ENCODE results near the gene AP1S2. TPM values are rescaled to one million over a fixed set of nuclear protein-coding genes. Genes with fewer than 3 reads are reported as not detected.

AP1S2 gene
- polyA plus RNA-seq (2012; ENCODE audit: insufficient read depth, insufficient read length, low read depth) = 25.1 TPM

- no peaks in the 10 kb centered on the region for H3K4me1 ChIP-seq
- peak; percentile 93 for DNase-seq
- peak within 1 kb of the TSS; percentile 80 for H3K4me3 ChIP-seq (ENCODE audit: low read depth, low read length)
- no peaks in the 10 kb centered on the region for H3K9me3 ChIP-seq
- no peaks in the 10 kb centered on the region for H3K27me3 ChIP-seq
- H3K36me3 ChIP-seq = no peaks in the 10 kb centered on the region
- no peak for TF ChIP-seq CTCF (IDR thresholded peaks at IDR 0.05; ENCODE audit: low read depth, low read length)
These were observed at the start of gene AP1S2 for GRCh38 chrX:15854712-15855567. TSS of gene AP1S2 (minus strand) at chrX:15854813. CDS start at chrX:15852524, 2,289 bp downstream.

- no peaks in the 10 kb centered on the region for H3K27me3 ChIP-seq
- no peaks in the 10 kb centered on the region for H3K36me3 ChIP-seq
These were observed 48.6 kb upstream of the AP1S2 start for GRCh38 chrX:15903186-15903681.

GRCh38 chrX:15895334-15895733 lies 40.7 kb upstream of the AP1S2 start:
- DNase-seq = no peak
- Histone ChIP-seq H3K9me3 (no peaks in the 10 kb centered on the region), H3K4me3 (ENCODE audit: low read depth, low read length) (no peak overlapping the region), H3K27me3 (no peaks in the 10 kb centered on the region), H3K36me3 (no peaks in the 10 kb centered on the region), H3K4me1 (no peaks in the 10 kb centered on the region)
- no peak for TF ChIP-seq CTCF (IDR thresholded peaks at IDR 0.05; ENCODE audit: low read depth, low read length)

More at GRCh38 chrX:15903186-15903681, 48.6 kb upstream of the AP1S2 start:
- Histone ChIP-seq H3K4me3 (ENCODE audit: low read depth, low read length) (no peak overlapping the region), H3K9me3 (no peaks in the 10 kb centered on the region), H3K4me1 (no peaks in the 10 kb centered on the region)
- no peak for TF ChIP-seq CTCF (IDR thresholded peaks at IDR 0.05; ENCODE audit: low read depth, low read length)
- peak; percentile 8 for DNase-seq

- H3K4me3 ChIP-seq (ENCODE audit: low read depth, low read length) = no peak overlapping the region
- H3K27me3 ChIP-seq = no peaks in the 10 kb centered on the region
- H3K36me3 ChIP-seq = no peaks in the 10 kb centered on the region
- H3K9me3 ChIP-seq = no peaks in the 10 kb centered on the region
- TF ChIP-seq CTCF (IDR thresholded peaks at IDR 0.05; ENCODE audit: low read depth, low read length) = no peak
- no peaks in the 10 kb centered on the region for H3K4me1 ChIP-seq
- DNase-seq = no peak
These were observed 40.1 kb upstream of the AP1S2 start for GRCh38 chrX:15894724-15895123.

GRCh38 chrX:15890463-15890862 lies 35.9 kb upstream of the AP1S2 start:
- TF ChIP-seq CTCF (IDR thresholded peaks at IDR 0.05; ENCODE audit: low read depth, low read length) = no peak
- Histone ChIP-seq H3K4me1 (no peaks in the 10 kb centered on the region), H3K27me3 (no peaks in the 10 kb centered on the region), H3K4me3 (ENCODE audit: low read depth, low read length) (no peak overlapping the region), H3K9me3 (no peaks in the 10 kb centered on the region), H3K36me3 (no peaks in the 10 kb centered on the region)
- no peak for DNase-seq

- TF ChIP-seq CTCF (IDR thresholded peaks at IDR 0.05; ENCODE audit: low read depth, low read length) = no peak
- DNase-seq = no peak
These were observed 33.4 kb upstream of the AP1S2 start for GRCh38 chrX:15888062-15888461.

More at GRCh38 chrX:15888062-15888461, 33.4 kb upstream of the AP1S2 start:
- Histone ChIP-seq H3K27me3 (no peaks in the 10 kb centered on the region), H3K36me3 (no peaks in the 10 kb centered on the region), H3K4me1 (no peaks in the 10 kb centered on the region), H3K9me3 (no peaks in the 10 kb centered on the region), H3K4me3 (ENCODE audit: low read depth, low read length) (no peak overlapping the region)
